Panc1 (cell line): ENCODE data around the gene SGMS1. TPM values are rescaled to one million over a fixed set of nuclear protein-coding genes. Genes with fewer than 3 reads are reported as not detected.
A peak's percentile ranks its signal among the peaks of the same experiment; 100 is the strongest.

Experiments used
- ATAC-seq: fragments of 200-7000 bp; cut with Tn5 transposase; 2 replicates; pipeline ENCODE4 v1.9.1; 2020; ENCODE audit warnings: mild to moderate bottlenecking, moderate library complexity
- BruUV-seq: library from RNA; stranded (reverse); fragments of 400-500 nt; replicated peaks from 2 replicates; lab custom pipeline; 2021; lab: Mats Ljungman, UMichigan
- CTCF ChIA-PET: fragments of 300-600 bp; sonication (Branson Sonifier 250); formaldehyde crosslinking; loops from one replicate; lab custom pipeline; 2022; ENCODE audit warnings: antibody characterized with exemption; lab: Charles Lee
- POLR2A ChIA-PET: fragments of 300-600 bp; sonication (Branson Sonifier 250); formaldehyde crosslinking; loops from one replicate; lab custom pipeline; 2022; ENCODE audit warnings: antibody characterized with exemption; lab: Charles Lee
- DNase-seq: peaks from one replicate; pipeline ENCODE4 v3.0.0-alpha.2; 2010; ENCODE audit warnings: low read depth, low spot score
- H3K27ac ChIP-seq: 2 replicates; pipeline ENCODE4 v1.5.1; 2011; ENCODE audit warnings: mild to moderate bottlenecking, low read length, inconsistent platforms
- H3K27me3 ChIP-seq: fragments of 200-500 bp; sonication (Bioruptor generic); 2 replicates; pipeline ENCODE4 v1.6.0; 2014; ENCODE audit warnings: low read length, inconsistent platforms; ENCODE audit not compliant: control insufficient read depth, insufficient read depth
- H3K36me3 ChIP-seq: fragments of 200-500 bp; sonication (Bioruptor generic); 2 replicates; pipeline ENCODE4 v1.5.1; 2014; ENCODE audit warnings: inconsistent platforms, mild to moderate bottlenecking, low read length, moderate library complexity; ENCODE audit not compliant: control insufficient read depth, insufficient read depth
- H3K4me1 ChIP-seq: 2 replicates; pipeline ENCODE4 v1.5.1; 2011; ENCODE audit warnings: inconsistent platforms, mild to moderate bottlenecking, low read length, moderate library complexity; ENCODE audit not compliant: control insufficient read depth, insufficient read depth
- H3K4me3 ChIP-seq, 2 experiments: 2 replicates each; pipeline ENCODE4 v1.5.1; 2011 to 2012; ENCODE audit warnings: low read depth in 2 of 2, low read length in 2 of 2, mild to moderate bottlenecking in 2 of 2, inconsistent platforms in 1 of 2, moderate library complexity in 1 of 2
- H3K9me3 ChIP-seq: fragments of 200-500 bp; sonication (Bioruptor generic); 2 replicates; pipeline ENCODE4 v1.5.1; 2014; ENCODE audit warnings: low read depth, mild to moderate bottlenecking, inconsistent platforms, low read length, moderate library complexity; ENCODE audit not compliant: control insufficient read depth, insufficient read depth
- CTCF ChIP-seq: fragments of 450-650 bp; IDR thresholded peaks from 2 replicates; pipeline ENCODE4 v1.5.1; 2017; ENCODE audit warnings: mild to moderate bottlenecking
- POLR2AphosphoS5 ChIP-seq: IDR thresholded peaks from 2 replicates; pipeline ENCODE4 v1.6.1; 2012; ENCODE audit warnings: mild to moderate bottlenecking, low read depth, low read length, moderate library complexity
- REST ChIP-seq, 2 experiments: IDR thresholded peaks; 2 replicates each; pipeline ENCODE4 v1.6.1; 2011 to 2012; ENCODE audit warnings: low read depth in 2 of 2, control low read depth in 1 of 2, low read length in 1 of 2, mild to moderate bottlenecking in 1 of 2, moderate library complexity in 1 of 2; ENCODE audit not compliant: insufficient read depth in 1 of 2
- SIN3A ChIP-seq: IDR thresholded peaks from 2 replicates; pipeline ENCODE4 v1.6.1; 2012; ENCODE audit warnings: low read depth, mild to moderate bottlenecking, low read length, moderate library complexity, borderline replicate concordance; ENCODE audit not compliant: insufficient read depth
- TCF7L2 ChIP-seq: IDR thresholded peaks from 2 replicates; pipeline ENCODE4 v1.6.1; 2011; ENCODE audit warnings: mild to moderate bottlenecking, low read depth, low read length, inconsistent platforms
- in situ Hi-C: cut with HindIII; loops from 2 replicates; pipeline ENCODE4 v1.10.0; 2016; ENCODE audit warnings: low sequenced_read_pairs, low pct_unique_long_range_greater_than_20kb
- intact Hi-C: fragments of 100-400 bp; cut with micrococcal nuclease; formaldehyde crosslinking; loops from one replicate; pipeline ENCODE4 v1.10.0; 2022; ENCODE audit not compliant: unreplicated experiment
- total RNA-seq: library from RNA; stranded (reverse); gene quantifications from one replicate; pipeline ENCODE4 v1.2.1, GENCODE V29; 2021; ENCODE audit not compliant: unreplicated experiment

The SGMS1 gene
- total RNA-seq, 1 experiment from 2014 or later = 22.0 TPM

GRCh38 chr10:50604809-50605208, 18.9 kb downstream of the SGMS1 start:
- H3K4me3 ChIP-seq = no peak overlapping the region
- no peaks in the 10 kb centered on the region for H3K36me3 ChIP-seq
- DNase-seq (no peak), ATAC-seq (peak; percentile 58)
- no peaks in the 10 kb centered on the region for H3K9me3 ChIP-seq
- H3K27ac ChIP-seq = peak overlapping the region; percentile 81
- POLR2A ChIA-PET = interaction anchor here (0.6 kb wide), 1 partner anchor 16 kb away, joined by 5 read pairs; no protein-coding TSS in a partner anchor
- TF ChIP-seq SIN3A = no peak
- no peak for TF ChIP-seq CTCF
- no peak for TF ChIP-seq POLR2AphosphoS5
- TF ChIP-seq REST (IDR thresholded peaks at IDR 0.05; ENCODE audit: insufficient read depth in 1 of 2, low read depth in 2 of 2, low read length in 1 of 2) = no peak
- TF ChIP-seq TCF7L2 = no peak
- in situ Hi-C loops (no loop called here), intact Hi-C loops (no loop called here)
- CTCF ChIA-PET = no interaction called here
- no peaks in the 10 kb centered on the region for H3K27me3 ChIP-seq
- BruUV-seq = no TSS peak
- H3K4me1 ChIP-seq = peaks cover 61% of the 10 kb centered on the region

- TF ChIP-seq TCF7L2 (no peak), POLR2AphosphoS5 (no peak), SIN3A (no peak), REST (IDR thresholded peaks at IDR 0.05; ENCODE audit: insufficient read depth in 1 of 2, low read depth in 2 of 2, low read length in 1 of 2) (no peak), CTCF (no peak)
- in situ Hi-C loops = no loop called here
- H3K9me3 ChIP-seq = no peaks in the 10 kb centered on the region
- intact Hi-C loops = no loop called here
- H3K27ac ChIP-seq = peak overlapping the region; percentile 81
- no peaks in the 10 kb centered on the region for H3K36me3 ChIP-seq
- no peak for DNase-seq
- no peak overlapping the region; a peak in 1 of 4 replicates for H3K4me3 ChIP-seq
- BruUV-seq = no TSS peak
- peaks cover 61% of the 10 kb centered on the region for H3K4me1 ChIP-seq
- no peak for ATAC-seq
- CTCF ChIA-PET = no interaction called here
- POLR2A ChIA-PET = no interaction called here
- H3K27me3 ChIP-seq = no peaks in the 10 kb centered on the region
These were observed 19.6 kb downstream of the SGMS1 start for GRCh38 chr10:50604049-50604640.
